Peyer's patch (tissue), 4 donors: ENCODE measurements around the gene PAX1. TPM values are rescaled to one million over a fixed set of nuclear protein-coding genes. Genes with fewer than 3 reads are reported as not detected.

Source experiments
- DNase-seq, 3 donors: peaks; one replicate each; pipeline ENCODE4 v3.0.0-alpha.2; 2017 to 2019
- H3K27ac ChIP-seq, 4 donors: fragments of 200-600 bp; sonication (generic); one replicate each; pipeline ENCODE4 v1.5.1; 2016 to 2019
- H3K27me3 ChIP-seq, 2 donors: fragments of 200-600 bp; sonication (generic); one replicate each; pipeline ENCODE4 v1.5.1; 2019
- H3K36me3 ChIP-seq, 3 donors: fragments of 200-600 bp; sonication (generic); one replicate each; pipeline ENCODE4 v1.5.1; 2016 to 2019
- H3K4me1 ChIP-seq, 4 donors: fragments of 200-600 bp; sonication (generic); one replicate each; pipeline ENCODE4 v1.5.1; 2016 to 2019
- H3K4me3 ChIP-seq, 4 donors: fragments of 200-600 bp; sonication (generic); 1 replicate in 3 of 4; 2 replicates in 1 of 4; pipeline ENCODE4 v1.5.1; 2016 to 2019; ENCODE audit warnings: mild to moderate bottlenecking in 1 of 4
- H3K9me3 ChIP-seq, 4 donors: fragments of 200-600 bp; sonication (generic); one replicate each; pipeline ENCODE4 v1.5.1; 2016 to 2019; ENCODE audit warnings: mild to moderate bottlenecking in 1 of 4
- POLR2A ChIP-seq, 2 donors: fragments of 450-650 bp; IDR thresholded peaks; one replicate each; pipeline ENCODE4 v1.5.1; 2017; ENCODE audit warnings: antibody characterized with exemption in 2 of 2, mild to moderate bottlenecking in 2 of 2, moderate library complexity in 2 of 2
- total RNA-seq, 4 donors: library from RNA; depleted of rRNA; stranded (reverse); fragments of >200 nt; gene quantifications; one replicate each; pipeline ENCODE4 v1.1.0, GENCODE V29; 2016
- TF ChIP-seq, protein P1 (sequence below), 6 experiments: fragments of 450-650 bp in 4 of 6; fragments of 200-600 bp in 2 of 6; sonication (generic) in 1 of 6; IDR thresholded peaks; one replicate each; pipeline ENCODE4 v1.5.1; 2017 to 2019; ENCODE audit warnings: antibody characterized with exemption in 6 of 6, mild to moderate bottlenecking in 3 of 6, moderate library complexity in 1 of 6

Gene PAX1
- total RNA-seq, 4 donors from 2014 or later, result not detected

- no peak overlapping the region for H3K27ac ChIP-seq
- TF ChIP-seq, protein P1, sequence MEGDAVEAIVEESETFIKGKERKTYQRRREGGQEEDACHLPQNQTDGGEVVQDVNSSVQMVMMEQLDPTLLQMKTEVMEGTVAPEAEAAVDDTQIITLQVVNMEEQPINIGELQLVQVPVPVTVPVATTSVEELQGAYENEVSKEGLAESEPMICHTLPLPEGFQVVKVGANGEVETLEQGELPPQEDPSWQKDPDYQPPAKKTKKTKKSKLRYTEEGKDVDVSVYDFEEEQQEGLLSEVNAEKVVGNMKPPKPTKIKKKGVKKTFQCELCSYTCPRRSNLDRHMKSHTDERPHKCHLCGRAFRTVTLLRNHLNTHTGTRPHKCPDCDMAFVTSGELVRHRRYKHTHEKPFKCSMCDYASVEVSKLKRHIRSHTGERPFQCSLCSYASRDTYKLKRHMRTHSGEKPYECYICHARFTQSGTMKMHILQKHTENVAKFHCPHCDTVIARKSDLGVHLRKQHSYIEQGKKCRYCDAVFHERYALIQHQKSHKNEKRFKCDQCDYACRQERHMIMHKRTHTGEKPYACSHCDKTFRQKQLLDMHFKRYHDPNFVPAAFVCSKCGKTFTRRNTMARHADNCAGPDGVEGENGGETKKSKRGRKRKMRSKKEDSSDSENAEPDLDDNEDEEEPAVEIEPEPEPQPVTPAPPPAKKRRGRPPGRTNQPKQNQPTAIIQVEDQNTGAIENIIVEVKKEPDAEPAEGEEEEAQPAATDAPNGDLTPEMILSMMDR (IDR thresholded peaks at IDR 0.05), result no peak
- no peak for TF ChIP-seq POLR2A (IDR thresholded peaks at IDR 0.05)
Observed at GRCh38 chr20:21713470-21713869, 8.0 kb downstream of the PAX1 start.

DNA sequence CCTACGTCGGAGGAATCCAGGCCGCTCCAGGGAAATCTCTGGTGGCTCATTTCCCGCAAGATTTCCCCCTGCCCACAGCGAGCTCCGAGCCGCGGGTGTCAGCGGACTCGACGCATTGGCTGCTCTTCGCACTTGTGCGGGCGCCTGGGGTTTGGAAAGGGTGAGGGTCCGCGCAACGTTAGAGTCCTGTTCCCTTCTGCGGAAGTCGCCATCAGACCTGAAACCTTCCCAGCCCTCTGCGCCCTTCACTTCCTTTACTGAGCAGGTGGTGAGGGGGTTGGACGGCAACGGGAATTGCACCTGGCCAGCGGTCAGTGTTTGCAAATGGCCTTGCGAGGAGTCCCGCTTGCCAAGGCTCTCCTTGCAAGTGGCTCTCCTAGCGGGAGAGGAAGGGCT, 8.4 kb downstream of the PAX1 start:
- no peak for DNase-seq
- H3K27me3 ChIP-seq, result peaks cover 0 to 13% of the 10 kb centered on the region in 2 donors

More at GRCh38 chr20:21713470-21713869, 8.0 kb downstream of the PAX1 start:
- H3K4me1 ChIP-seq, result no peaks in the 10 kb centered on the region
- DNase-seq, result no peak
- no peaks in the 10 kb centered on the region for H3K9me3 ChIP-seq
- peaks cover 0 to 13% of the 10 kb centered on the region in 2 donors for H3K27me3 ChIP-seq
- H3K36me3 ChIP-seq, result no peaks in the 10 kb centered on the region
- H3K4me3 ChIP-seq, result no peak overlapping the region

DNA sequence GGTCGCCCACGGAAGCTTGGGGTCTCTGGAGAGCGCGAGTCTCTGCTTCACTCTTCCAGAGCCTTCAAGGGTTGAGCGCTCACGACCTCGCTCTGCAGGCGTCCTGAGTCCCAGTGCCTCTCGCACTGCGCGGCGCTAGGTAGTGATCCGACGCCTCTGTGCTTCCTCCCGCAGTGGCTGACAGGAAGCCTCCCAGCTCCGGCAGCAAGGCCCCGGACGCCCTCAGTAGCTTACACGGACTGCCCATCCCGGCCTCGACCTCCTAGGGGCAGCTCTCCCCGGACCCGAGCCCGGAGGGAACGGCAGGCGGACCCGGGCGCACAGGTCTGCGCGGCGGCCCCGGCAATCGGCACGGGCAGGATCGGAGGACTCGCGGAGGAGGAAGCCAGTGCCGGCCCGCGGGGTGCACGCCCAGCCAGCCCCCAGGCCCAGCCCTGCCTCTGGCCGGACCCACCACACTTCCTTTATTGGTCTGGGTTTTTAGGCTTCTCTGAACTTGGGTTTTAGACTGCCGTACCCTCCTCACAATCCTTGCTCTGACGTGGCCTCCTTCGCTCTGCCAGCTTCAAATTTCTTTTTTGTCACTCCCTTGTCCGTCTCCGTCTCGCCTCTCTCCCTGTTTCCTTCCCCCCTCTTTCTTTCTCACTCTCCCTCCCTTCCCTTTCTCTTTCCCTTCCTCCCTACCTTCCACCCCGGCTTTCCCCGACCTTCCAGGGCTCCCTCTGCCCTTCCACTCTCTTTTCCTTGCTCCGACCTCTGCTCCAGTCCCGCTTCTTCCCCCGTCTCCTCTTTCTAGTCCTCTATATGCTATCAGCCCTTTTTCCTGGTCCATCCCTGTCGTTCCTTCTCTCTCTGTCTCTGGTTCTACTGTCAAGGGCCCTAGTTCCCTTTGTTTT, 9.1 kb downstream of the PAX1 start:
- no peak overlapping the region for H3K27ac ChIP-seq
- no peaks in the 10 kb centered on the region for H3K4me1 ChIP-seq
- no peaks in the 10 kb centered on the region for H3K9me3 ChIP-seq
- DNase-seq, result no peak
- peaks cover 0 to 7% of the 10 kb centered on the region in 2 donors for H3K27me3 ChIP-seq
- H3K4me3 ChIP-seq, result no peak overlapping the region
- no peak for TF ChIP-seq POLR2A (IDR thresholded peaks at IDR 0.05)
- TF ChIP-seq, protein P1 (IDR thresholded peaks at IDR 0.05), result no peak
- no peaks in the 10 kb centered on the region for H3K36me3 ChIP-seq

More for the DNA sequence above, 8.4 kb downstream of the PAX1 start:
- Histone ChIP-seq H3K36me3 (no peaks in the 10 kb centered on the region), H3K4me1 (no peaks in the 10 kb centered on the region), H3K4me3 (no peak overlapping the region), H3K27ac (no peak overlapping the region), H3K9me3 (no peaks in the 10 kb centered on the region)
- no peak for TF ChIP-seq POLR2A (IDR thresholded peaks at IDR 0.05)
- TF ChIP-seq, protein P1 (IDR thresholded peaks at IDR 0.05), result no peak

GRCh38 chr20:21715193-21715881, 9.9 kb downstream of the PAX1 start:
- TF ChIP-seq POLR2A (IDR thresholded peaks at IDR 0.05), result no peak
- TF ChIP-seq, protein P1 (IDR thresholded peaks at IDR 0.05), result no peak
- no peak overlapping the region for H3K27ac ChIP-seq
- H3K36me3 ChIP-seq, result no peaks in the 10 kb centered on the region
- peaks cover 0 to 6% of the 10 kb centered on the region in 2 donors for H3K27me3 ChIP-seq
- no peak overlapping the region for H3K4me3 ChIP-seq
- no peak for DNase-seq
- H3K4me1 ChIP-seq, result no peaks in the 10 kb centered on the region
- H3K9me3 ChIP-seq, result no peaks in the 10 kb centered on the region

- Histone ChIP-seq H3K4me1 (no peaks in the 10 kb centered on the region), H3K9me3 (no peaks in the 10 kb centered on the region), H3K4me3 (no peak overlapping the region), H3K27ac (no peak overlapping the region), H3K36me3 (no peaks in the 10 kb centered on the region), H3K27me3 (no peaks in the 10 kb centered on the region)
- TF ChIP-seq POLR2A (IDR thresholded peaks at IDR 0.05), result no peak
- TF ChIP-seq, protein P1 (IDR thresholded peaks at IDR 0.05), result peak; percentile 46 to 78 (median 58)
- DNase-seq, result peak in 2 of 3 donors; percentile 28 to 69
Observed at GRCh38 chr20:21719592-21720214, 14.2 kb downstream of the PAX1 start.
